ENCODE results near the gene HIGD1B. TPM values are rescaled to one million over a fixed set of nuclear protein-coding genes. Genes with fewer than 3 reads are reported as not detected.

Gene HIGD1B
- total and polyA plus RNA-seq, 2 of the 4 experiments (the other 2 are of a cell fraction) = not detected

DNA sequence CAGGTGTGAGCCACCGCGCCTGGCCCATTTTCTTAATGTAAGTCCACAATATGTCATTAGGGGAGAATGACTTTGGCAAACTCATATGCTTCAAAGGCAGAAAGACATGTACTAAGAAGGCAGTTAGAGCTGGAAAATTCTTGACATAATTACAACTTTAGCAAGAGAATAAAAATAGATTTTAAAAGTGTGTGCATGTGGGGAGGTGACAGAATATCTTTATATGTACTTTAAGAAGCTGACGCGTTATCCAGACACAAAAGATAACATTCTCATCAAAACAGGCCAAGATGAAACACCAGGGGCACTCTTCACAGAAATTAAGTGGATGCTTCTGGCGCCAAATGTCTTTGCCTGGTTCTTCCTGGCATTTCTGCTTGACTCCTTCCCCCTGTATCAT is 45.8 kb upstream of the HIGD1B start:
- ATAC-seq (ENCODE audit: low read depth) = no peak

More for the DNA sequence above, 45.8 kb upstream of the HIGD1B start:
- Histone ChIP-seq H3K9ac (ENCODE audit: low read depth, low read length) (no peak overlapping the region), H3K56ac (ENCODE audit: extremely low read depth, insufficient read depth, low read length) (no peak overlapping the region), H3K23ac (ENCODE audit: low read depth, low read length) (no peak overlapping the region), H2BK120ac (ENCODE audit: low read depth, low read length) (no peak overlapping the region), H3K4me2 (ENCODE audit: low read depth, low read length) (no peak overlapping the region), H3K79me1 (ENCODE audit: low read depth in 1 of 2, low read length in 2 of 2) (peaks cover 30 to 87% of the 10 kb centered on the region in 2 experiments), H4K91ac (ENCODE audit: insufficient read depth, low read depth, low read length) (no peak overlapping the region), H3K9me3 (ENCODE audit: control insufficient read depth, insufficient read depth, low read length) (no peaks in the 10 kb centered on the region), H2AFZ (replicated peaks; ENCODE audit: low read length, poor library complexity) (no peak overlapping the region), H3K27me3 (ENCODE audit: control insufficient read depth, insufficient read depth, low read length) (no peaks in the 10 kb centered on the region), H4K5ac (ENCODE audit: low read depth, low read length) (no peak overlapping the region), H2BK5ac (ENCODE audit: low read depth, low read length, poor library complexity, severe bottlenecking) (no peak overlapping the region), H3K4ac (ENCODE audit: low read depth, low read length) (no peak overlapping the region), H3K14ac (replicated peaks; ENCODE audit: low read depth, low read length) (no peak overlapping the region), H3K36me3 (ENCODE audit: control insufficient read depth, insufficient read depth, low read length) (peaks cover 27% of the 10 kb centered on the region), H3K4me1 (ENCODE audit: control insufficient read depth, insufficient read depth, low read length) (peaks cover 5% of the 10 kb centered on the region), H2BK15ac (ENCODE audit: low read depth, low read length) (no peak overlapping the region), H3K4me3 (ENCODE audit: insufficient read depth, low read depth, low read length) (no peak overlapping the region), H2AK9ac (replicated peaks; ENCODE audit: low read depth, low read length, poor library complexity) (no peak overlapping the region), H2BK20ac (ENCODE audit: low read depth, low read length) (no peak overlapping the region), H3K18ac (ENCODE audit: low read depth, low read length) (no peak overlapping the region), H3K27ac (ENCODE audit: insufficient read depth, low read length) (no peak overlapping the region), H3K9me1 (ENCODE audit: insufficient read depth, low read length) (peaks cover 9% of the 10 kb centered on the region), H2AK5ac (ENCODE audit: low read depth, low read length) (no peak overlapping the region), H4K8ac (ENCODE audit: low read depth in 2 of 2, low read length in 2 of 2) (no peak overlapping the region), H4K20me1 (ENCODE audit: insufficient read depth, low read length) (peaks cover 4% of the 10 kb centered on the region; the same call in 1 of the 2 replicates)
- intact Hi-C loops (cut with micrococcal nuclease) = no loop called here
- TF ChIP-seq, protein P1, sequence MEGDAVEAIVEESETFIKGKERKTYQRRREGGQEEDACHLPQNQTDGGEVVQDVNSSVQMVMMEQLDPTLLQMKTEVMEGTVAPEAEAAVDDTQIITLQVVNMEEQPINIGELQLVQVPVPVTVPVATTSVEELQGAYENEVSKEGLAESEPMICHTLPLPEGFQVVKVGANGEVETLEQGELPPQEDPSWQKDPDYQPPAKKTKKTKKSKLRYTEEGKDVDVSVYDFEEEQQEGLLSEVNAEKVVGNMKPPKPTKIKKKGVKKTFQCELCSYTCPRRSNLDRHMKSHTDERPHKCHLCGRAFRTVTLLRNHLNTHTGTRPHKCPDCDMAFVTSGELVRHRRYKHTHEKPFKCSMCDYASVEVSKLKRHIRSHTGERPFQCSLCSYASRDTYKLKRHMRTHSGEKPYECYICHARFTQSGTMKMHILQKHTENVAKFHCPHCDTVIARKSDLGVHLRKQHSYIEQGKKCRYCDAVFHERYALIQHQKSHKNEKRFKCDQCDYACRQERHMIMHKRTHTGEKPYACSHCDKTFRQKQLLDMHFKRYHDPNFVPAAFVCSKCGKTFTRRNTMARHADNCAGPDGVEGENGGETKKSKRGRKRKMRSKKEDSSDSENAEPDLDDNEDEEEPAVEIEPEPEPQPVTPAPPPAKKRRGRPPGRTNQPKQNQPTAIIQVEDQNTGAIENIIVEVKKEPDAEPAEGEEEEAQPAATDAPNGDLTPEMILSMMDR (conservative IDR thresholded peaks at IDR 0.05; ENCODE audit: low read depth, low read length) = no peak
- no peak for TF ChIP-seq FOS (IDR thresholded peaks at IDR 0.05; ENCODE audit: low read depth, low read length)
- no peak for TF ChIP-seq NFE2L2 (IDR thresholded peaks at IDR 0.05; ENCODE audit: low read depth, low read length)
- TF ChIP-seq POLR2A (IDR thresholded peaks at IDR 0.05; ENCODE audit: low read depth, low read length) = no peak
- no peak for TF ChIP-seq RAD21 (IDR thresholded peaks at IDR 0.05; ENCODE audit: low read length)
- TF ChIP-seq BHLHE40 (IDR thresholded peaks at IDR 0.05; ENCODE audit: low read depth, low read length) = no peak
- no peak for TF ChIP-seq SMC3 (IDR thresholded peaks at IDR 0.05; ENCODE audit: low read depth, low read length)
- no peak for TF ChIP-seq MAZ (IDR thresholded peaks at IDR 0.05; ENCODE audit: borderline replicate concordance, low read depth, low read length)
- no peak for TF ChIP-seq MXI1 (IDR thresholded peaks at IDR 0.05; ENCODE audit: borderline replicate concordance, low read depth, low read length)
- no peak for TF ChIP-seq MAFK (IDR thresholded peaks at IDR 0.05; ENCODE audit: low read depth, low read length)
- no peak for TF ChIP-seq RCOR1 (IDR thresholded peaks at IDR 0.05; ENCODE audit: insufficient replicate concordance, low read length)
- no peak for TF ChIP-seq CHD1 (IDR thresholded peaks at IDR 0.05; ENCODE audit: low read depth, low read length)
- no peak for TF ChIP-seq ELK1 (IDR thresholded peaks at IDR 0.05; ENCODE audit: borderline replicate concordance, low read depth, low read length)
- TF ChIP-seq CEBPB (IDR thresholded peaks at IDR 0.05; ENCODE audit: low read depth, low read length) = no peak
- DNase-seq = no peak
- no TSS peak for BruUV-seq (replicated peaks)
- WGBS, 2 experiments (ENCODE audit: extremely low coverage in 2 of 2, insufficient read length in 1 of 2) = no CpG with 5 or more reads among the region's 5 CpGs
- ChIA-PET CTCF (no interaction called here), POLR2A (ENCODE audit: unreplicated experiment) (no interaction called here)
- dilution Hi-C loops (cut with HindIII; ENCODE audit: low sequenced_read_pairs, unreplicated experiment) = no loop called here
- in situ Hi-C loops (cut with MboI; ENCODE audit: low sequenced_read_pairs) = no loop called here

Data from IMR-90 (cell line).